ENCODE results near the gene UNK.
"Not testable (repeated sequence)": the region's sequence is repeated elsewhere in the genome, so short reads cannot be mapped to it uniquely, and the experiment has no call there.

The UNK gene

GRCh38 chr17:75771334-75772281 is 13.0 kb upstream of the UNK start:
- in situ Hi-C loops (cut with MboI; ENCODE audit: low sequenced_read_pairs), result no loop called here

GRCh38 chr17:75773121-75773807 is 11.3 kb upstream of the UNK start:
- in situ Hi-C loops (cut with MboI; ENCODE audit: low sequenced_read_pairs), result no loop called here

- in situ Hi-C loops (cut with MboI; ENCODE audit: low sequenced_read_pairs), result no loop called here
These were observed 10.7 kb upstream of the UNK start for GRCh38 chr17:75773808-75774470.

GRCh38 chr17:75774471-75774990 is 10.1 kb upstream of the UNK start:
- in situ Hi-C loops (cut with MboI; ENCODE audit: low sequenced_read_pairs), result no loop called here

GRCh38 chr17:75774991-75775668 is 9.5 kb upstream of the UNK start:
- in situ Hi-C loops (cut with MboI; ENCODE audit: low sequenced_read_pairs), result no loop called here

GRCh38 chr17:75776386-75777295 is 8.0 kb upstream of the UNK start:
- in situ Hi-C loops (cut with MboI; ENCODE audit: low sequenced_read_pairs), result no loop called here

GRCh38 chr17:75777296-75777922 is 7.2 kb upstream of the UNK start:
- in situ Hi-C loops (cut with MboI; ENCODE audit: low sequenced_read_pairs), result no loop called here

GRCh38 chr17:75778066-75778860 is 6.3 kb upstream of the UNK start:
- in situ Hi-C loops (cut with MboI; ENCODE audit: low sequenced_read_pairs), result not testable (repeated sequence)

- in situ Hi-C loops (cut with MboI; ENCODE audit: low sequenced_read_pairs), result no loop called here
These were observed 5.8 kb upstream of the UNK start for GRCh38 chr17:75778861-75779249.

GRCh38 chr17:75779250-75779986 is 5.2 kb upstream of the UNK start:
- in situ Hi-C loops (cut with MboI; ENCODE audit: low sequenced_read_pairs), result no loop called here

GRCh38 chr17:75779987-75780889 is 4.4 kb upstream of the UNK start:
- in situ Hi-C loops (cut with MboI; ENCODE audit: low sequenced_read_pairs), result no loop called here

- in situ Hi-C loops (cut with MboI; ENCODE audit: low sequenced_read_pairs), result no loop called here
These were observed 1.4 kb upstream of the UNK start for GRCh38 chr17:75783069-75783783.

- in situ Hi-C loops (cut with MboI; ENCODE audit: low sequenced_read_pairs), result no loop called here
These were observed 668 bp upstream of the UNK start for GRCh38 chr17:75783803-75784472.

- in situ Hi-C loops (cut with MboI; ENCODE audit: low sequenced_read_pairs), result no loop called here
These were observed 647 bp downstream of the UNK start for GRCh38 chr17:75785016-75785890.

GRCh38 chr17:75791254-75791653 is 6.6 kb downstream of the UNK start:
- in situ Hi-C loops (cut with MboI; ENCODE audit: low sequenced_read_pairs), result no loop called here
